ES-I3 (cell line): Measurements from ENCODE around the gene PRUNE2.

Source experiments
- H3K36me3 ChIP-seq: 2 replicates; pipeline ENCODE4 v1.6.1; 2013; ENCODE audit warnings: mild to moderate bottlenecking, low read length, control low read depth, moderate library complexity; ENCODE audit not compliant: insufficient read depth
- H3K4me1 ChIP-seq: 2 replicates; pipeline ENCODE4 v1.6.1; 2013; ENCODE audit warnings: mild to moderate bottlenecking, control low read depth, low read length; ENCODE audit not compliant: insufficient read depth
- H3K9ac ChIP-seq: 2 replicates; pipeline ENCODE4 v1.6.1; 2013; ENCODE audit warnings: low read depth, mild to moderate bottlenecking, low read length, moderate library complexity
- H3K9me3 ChIP-seq: 2 replicates; pipeline ENCODE4 v1.6.1; 2013; ENCODE audit warnings: mild to moderate bottlenecking, low read length, moderate library complexity; ENCODE audit not compliant: control insufficient read depth, insufficient read depth

The PRUNE2 gene

GRCh38 chr9:76644647-76645250, 261.2 kb downstream of the PRUNE2 start:
- Histone ChIP-seq H3K9me3 (no peaks in the 10 kb centered on the region), H3K9ac (no peak overlapping the region), H3K36me3 (no peaks in the 10 kb centered on the region), H3K4me1 (peaks cover 7% of the 10 kb centered on the region; the same call in 1 of the 2 replicates)

- Histone ChIP-seq H3K4me1 (peaks cover 11% of the 10 kb centered on the region; the same call in 1 of the 2 replicates), H3K9ac (no peak overlapping the region), H3K36me3 (no peaks in the 10 kb centered on the region)
Observed at GRCh38 chr9:76644171-76644570, 261.7 kb downstream of the PRUNE2 start.

DNA sequence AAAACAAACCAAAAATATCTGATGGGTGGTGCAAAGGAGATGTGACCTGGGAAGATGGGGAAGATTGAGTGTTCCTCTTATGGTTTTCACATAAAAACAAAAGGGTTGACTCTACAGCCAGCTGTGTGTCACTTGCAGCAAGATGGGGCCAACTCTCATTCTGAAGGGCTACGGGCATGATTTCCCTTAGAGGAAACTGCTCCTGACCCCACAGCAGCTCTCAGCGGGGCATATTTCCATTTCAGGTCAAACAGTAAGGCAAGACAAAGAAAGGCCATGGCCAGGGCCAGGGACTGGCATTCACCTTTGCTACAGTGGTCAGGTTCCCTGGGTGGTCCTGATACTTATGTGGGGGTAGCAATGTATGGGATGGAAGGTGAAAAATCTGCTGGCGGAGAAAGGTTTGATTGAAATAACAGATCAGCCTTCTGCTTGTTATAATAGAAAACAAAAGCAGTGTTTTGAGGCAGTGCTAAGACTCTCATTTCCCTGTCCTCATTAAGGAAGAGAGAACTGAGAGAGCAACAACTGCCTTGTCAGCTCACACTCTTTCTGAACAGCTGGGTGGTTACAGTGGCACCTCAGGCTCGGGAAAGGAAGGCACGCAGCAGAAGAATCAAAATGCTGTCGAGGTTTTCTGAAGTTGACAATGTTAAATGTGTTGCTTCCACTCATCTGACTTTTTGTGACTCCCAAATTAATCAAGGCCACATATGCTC, 262.4 kb downstream of the PRUNE2 start:
- Histone ChIP-seq H3K36me3 (no peaks in the 10 kb centered on the region), H3K9me3 (no peaks in the 10 kb centered on the region), H3K4me1 (peaks cover 11% of the 10 kb centered on the region; the same call in 1 of the 2 replicates), H3K9ac (no peak overlapping the region)

More at GRCh38 chr9:76644171-76644570, 261.7 kb downstream of the PRUNE2 start:
- no peaks in the 10 kb centered on the region for H3K9me3 ChIP-seq

DNA sequence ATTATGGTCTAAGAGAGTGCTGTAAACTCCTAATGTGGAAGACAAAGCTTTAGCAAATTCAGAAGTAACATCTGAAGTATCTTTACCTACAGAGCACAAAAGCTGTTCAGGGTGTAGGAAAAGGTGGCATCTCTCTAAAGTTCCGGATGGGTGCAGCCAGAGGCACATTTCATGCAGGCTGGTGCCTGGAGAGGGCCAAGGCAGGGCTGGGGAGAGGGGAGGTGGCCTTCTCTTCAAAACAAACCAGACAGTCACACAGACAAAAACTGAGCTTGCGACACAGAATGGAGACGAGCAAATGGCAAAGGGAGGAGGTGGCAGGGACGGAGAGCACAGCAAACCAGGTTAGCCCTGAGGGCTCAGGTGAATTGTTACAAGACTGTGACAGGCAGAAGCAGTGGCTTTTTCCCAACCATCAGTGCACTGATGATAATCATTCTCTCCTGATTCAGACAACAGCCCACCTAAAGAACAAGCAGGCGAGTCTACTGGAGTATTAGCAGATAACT, 263.2 kb downstream of the PRUNE2 start:
- Histone ChIP-seq H3K36me3 (no peaks in the 10 kb centered on the region), H3K9ac (no peak overlapping the region), H3K4me1 (peaks cover 11% of the 10 kb centered on the region; the same call in 1 of the 2 replicates), H3K9me3 (no peaks in the 10 kb centered on the region)

DNA sequence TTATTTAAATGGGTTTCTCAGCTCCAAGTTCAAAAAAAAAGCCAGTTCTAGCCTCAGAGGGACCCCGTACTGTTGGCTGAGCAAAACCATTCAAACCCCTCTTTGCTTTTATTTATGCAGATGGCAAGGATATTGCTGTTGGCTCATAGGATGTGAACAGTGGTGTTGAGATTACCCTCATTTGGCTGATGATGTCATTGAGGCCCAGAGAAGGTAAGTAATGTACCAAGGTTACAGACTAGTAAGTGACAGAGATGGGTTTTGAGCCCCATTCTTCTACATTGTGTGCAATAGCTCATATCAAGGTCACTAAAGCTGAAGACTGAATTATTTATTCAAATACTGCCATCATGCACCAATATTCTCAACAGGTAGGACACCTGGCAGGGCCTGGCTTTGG, 263.8 kb downstream of the PRUNE2 start:
- Histone ChIP-seq H3K9ac (no peak overlapping the region), H3K36me3 (no peaks in the 10 kb centered on the region), H3K9me3 (no peaks in the 10 kb centered on the region), H3K4me1 (peaks cover 11% of the 10 kb centered on the region; the same call in 1 of the 2 replicates)

- Histone ChIP-seq H3K4me1 (peaks cover 11% of the 10 kb centered on the region; the same call in 1 of the 2 replicates), H3K36me3 (no peaks in the 10 kb centered on the region), H3K9ac (no peak overlapping the region), H3K9me3 (no peaks in the 10 kb centered on the region)
Observed at GRCh38 chr9:76638001-76638400, 267.9 kb downstream of the PRUNE2 start.

GRCh38 chr9:76637416-76637815, 268.5 kb downstream of the PRUNE2 start:
- Histone ChIP-seq H3K4me1 (peaks cover 6% of the 10 kb centered on the region; the same call in 1 of the 2 replicates), H3K9me3 (no peaks in the 10 kb centered on the region), H3K9ac (no peak overlapping the region), H3K36me3 (no peaks in the 10 kb centered on the region)

DNA sequence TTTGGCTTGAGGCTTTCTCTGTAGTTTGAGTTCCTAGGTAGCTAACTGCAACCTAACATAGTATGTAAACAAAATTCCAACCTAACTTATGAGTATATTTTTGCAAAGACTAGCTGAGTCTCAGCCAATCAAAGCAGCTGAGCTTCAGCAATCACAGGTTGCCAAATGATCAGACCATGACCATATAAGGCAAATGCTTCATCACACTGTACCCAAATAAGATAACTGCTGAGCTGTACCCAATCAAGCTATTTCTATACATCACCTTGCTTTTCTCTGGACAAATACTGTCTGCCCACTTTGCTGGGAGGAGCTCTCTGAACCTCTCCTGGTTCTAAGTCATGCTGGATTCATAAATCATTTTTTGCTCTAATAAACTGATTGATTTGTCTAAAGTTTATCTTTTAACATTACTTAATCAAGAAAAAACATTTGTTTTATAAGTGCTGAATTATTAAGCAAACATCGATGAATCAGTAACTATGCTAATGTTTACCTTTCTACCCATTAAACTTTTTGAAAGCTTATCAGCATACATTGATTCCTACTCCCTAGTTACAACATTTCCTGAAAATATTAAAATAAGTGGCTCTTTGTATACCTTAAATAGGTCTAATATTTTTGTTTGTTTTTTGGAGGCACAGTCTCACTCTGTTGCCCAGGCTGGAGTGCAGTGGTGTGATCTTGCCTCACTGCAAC, 271.4 kb downstream of the PRUNE2 start:
- Histone ChIP-seq H3K9ac (no peak overlapping the region), H3K36me3 (no peaks in the 10 kb centered on the region), H3K9me3 (no peaks in the 10 kb centered on the region), H3K4me1 (peaks cover 1% of the 10 kb centered on the region; the same call in 1 of the 2 replicates)

- no peak overlapping the region for H3K9ac ChIP-seq
- H3K9me3 ChIP-seq: no peaks in the 10 kb centered on the region
- H3K4me1 ChIP-seq: no peaks in the 10 kb centered on the region
Observed at GRCh38 chr9:76630916-76631315, 275.0 kb downstream of the PRUNE2 start.

GRCh38 chr9:76629205-76629990, 276.5 kb downstream of the PRUNE2 start:
- H3K4me1 ChIP-seq: no peaks in the 10 kb centered on the region
- no peak overlapping the region for H3K9ac ChIP-seq

More at GRCh38 chr9:76630916-76631315, 275.0 kb downstream of the PRUNE2 start:
- no peaks in the 10 kb centered on the region for H3K36me3 ChIP-seq

GRCh38 chr9:76628155-76628554, 277.8 kb downstream of the PRUNE2 start:
- Histone ChIP-seq H3K4me1 (no peaks in the 10 kb centered on the region), H3K36me3 (no peaks in the 10 kb centered on the region), H3K9me3 (no peaks in the 10 kb centered on the region), H3K9ac (no peak overlapping the region)

More at GRCh38 chr9:76629205-76629990, 276.5 kb downstream of the PRUNE2 start:
- Histone ChIP-seq H3K36me3 (no peaks in the 10 kb centered on the region), H3K9me3 (no peaks in the 10 kb centered on the region)

DNA sequence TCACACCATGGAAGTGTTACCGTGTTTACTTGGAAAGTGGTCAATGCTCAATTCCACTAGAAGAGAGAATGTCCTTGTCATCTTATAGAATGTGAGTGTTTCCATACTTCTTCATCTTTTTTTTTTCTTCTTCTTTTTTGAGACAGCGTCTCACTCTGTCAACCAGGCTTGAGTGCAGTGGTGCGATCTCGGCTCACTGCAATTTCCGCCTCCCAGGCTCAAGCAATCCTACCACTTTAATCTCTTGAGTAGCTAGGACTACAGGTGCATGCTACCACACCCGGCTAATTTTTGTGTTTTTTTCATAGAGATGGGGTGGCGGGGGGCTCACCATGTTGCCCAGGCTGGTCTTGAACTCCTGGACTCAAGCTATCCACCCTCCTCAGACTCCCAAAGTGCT, 278.9 kb downstream of the PRUNE2 start:
- Histone ChIP-seq H3K9ac (no peak overlapping the region), H3K4me1 (no peaks in the 10 kb centered on the region), H3K9me3 (no peaks in the 10 kb centered on the region), H3K36me3 (no peaks in the 10 kb centered on the region)

GRCh38 chr9:76626141-76626540, 279.8 kb downstream of the PRUNE2 start:
- Histone ChIP-seq H3K9me3 (no peaks in the 10 kb centered on the region), H3K4me1 (no peaks in the 10 kb centered on the region), H3K36me3 (no peaks in the 10 kb centered on the region), H3K9ac (no peak overlapping the region)
